ENCODE data around the gene VSTM2B. TPM values are rescaled to one million over a fixed set of nuclear protein-coding genes. Genes with fewer than 3 reads are reported as not detected.

VSTM2B gene
- total RNA-seq, 2 donors from 2014 or later: not detected

- TF ChIP-seq POLR2A (IDR thresholded peaks at IDR 0.05) (no peak), CTCF (IDR thresholded peaks at IDR 0.05) (no peak)
- DNase-seq (no peak), ATAC-seq (no peak)
- Histone ChIP-seq H3K4me1 (no peaks in the 10 kb centered on the region), H3K9me3 (no peaks in the 10 kb centered on the region), H3K27me3 (no peaks in the 10 kb centered on the region), H3K36me3 (replicated peaks in 1 of 2; ENCODE audit: insufficient read depth in 1 of 2, low read depth in 2 of 2) (no peaks in the 10 kb centered on the region), H3K4me3 (no peak overlapping the region), H3K27ac (no peak overlapping the region)
- intact Hi-C loops (cut with DNase I): no loop called here
- WGBS, 2 donors: 47 to 54% methylated on average over 5 to 8 of the region's 8 CpGs
Measured at GRCh38 chr19:29519931-29520330, 5.9 kb upstream of the VSTM2B start.

- no peaks in the 10 kb centered on the region for H3K36me3 ChIP-seq (replicated peaks in 1 of 2; ENCODE audit: insufficient read depth in 1 of 2, low read depth in 2 of 2)
- ATAC-seq (no peak), DNase-seq (no peak)
- no peak for TF ChIP-seq CTCF (IDR thresholded peaks at IDR 0.05)
- H3K4me3 ChIP-seq: no peak overlapping the region
- H3K9me3 ChIP-seq: no peaks in the 10 kb centered on the region
- intact Hi-C loops (cut with DNase I): no loop called here
- WGBS, 2 donors: 40% methylated on average over 7 of the region's 7 CpGs; no CpG with 5 or more reads in 1 of the 2 donors
- no peaks in the 10 kb centered on the region for H3K27me3 ChIP-seq
- H3K4me1 ChIP-seq: peaks cover under 1% of the 10 kb centered on the region
- H3K27ac ChIP-seq: no peak overlapping the region
Measured at GRCh38 chr19:29520390-29520789, 5.4 kb upstream of the VSTM2B start.

GRCh38 chr19:29521291-29522075, 4.3 kb upstream of the VSTM2B start:
- Histone ChIP-seq H3K4me3 (no peak overlapping the region), H3K36me3 (replicated peaks in 1 of 2; ENCODE audit: insufficient read depth in 1 of 2, low read depth in 2 of 2) (no peaks in the 10 kb centered on the region), H3K9me3 (no peaks in the 10 kb centered on the region), H3K4me1 (peaks cover 9% of the 10 kb centered on the region), H3K27me3 (no peaks in the 10 kb centered on the region), H3K27ac (no peak overlapping the region)
- 38 to 45% methylated on average over 6 to 9 of the region's 9 CpGs for WGBS, 2 donors
- ATAC-seq (no peak), DNase-seq (no peak)
- intact Hi-C loops (cut with DNase I): no loop called here
- TF ChIP-seq CTCF (IDR thresholded peaks at IDR 0.05) (no peak), POLR2A (IDR thresholded peaks at IDR 0.05) (no peak)

- DNase-seq: no peak
- intact Hi-C loops (cut with DNase I): no loop called here
- WGBS, 2 donors: 53 to 77% methylated on average over 2 of the region's 2 CpGs
- H3K9me3 ChIP-seq: no peaks in the 10 kb centered on the region
- peaks cover 25% of the 10 kb centered on the region for H3K4me1 ChIP-seq
- no peak for ATAC-seq
- TF ChIP-seq POLR2A (IDR thresholded peaks at IDR 0.05) (no peak), CTCF (IDR thresholded peaks at IDR 0.05) (no peak)
- no peak overlapping the region for H3K4me3 ChIP-seq
- no peak overlapping the region for H3K27ac ChIP-seq
- no peaks in the 10 kb centered on the region for H3K36me3 ChIP-seq (replicated peaks in 1 of 2; ENCODE audit: insufficient read depth in 1 of 2, low read depth in 2 of 2)
- H3K27me3 ChIP-seq: peaks cover 0 to 5% of the 10 kb centered on the region in 2 donors
Measured at GRCh38 chr19:29523568-29523967, 2.2 kb upstream of the VSTM2B start.
